HG03520 (cell line): ENCODE data around the gene ST6GAL1.

Experiments
- ATAC-seq: cut with Tn5 transposase; IDR thresholded peaks from one replicate; pipeline ENCODE4 v1.9.1; 2021; ENCODE audit warnings: mild to moderate bottlenecking, moderate library complexity; ENCODE audit not compliant: unreplicated experiment

Gene ST6GAL1

DNA sequence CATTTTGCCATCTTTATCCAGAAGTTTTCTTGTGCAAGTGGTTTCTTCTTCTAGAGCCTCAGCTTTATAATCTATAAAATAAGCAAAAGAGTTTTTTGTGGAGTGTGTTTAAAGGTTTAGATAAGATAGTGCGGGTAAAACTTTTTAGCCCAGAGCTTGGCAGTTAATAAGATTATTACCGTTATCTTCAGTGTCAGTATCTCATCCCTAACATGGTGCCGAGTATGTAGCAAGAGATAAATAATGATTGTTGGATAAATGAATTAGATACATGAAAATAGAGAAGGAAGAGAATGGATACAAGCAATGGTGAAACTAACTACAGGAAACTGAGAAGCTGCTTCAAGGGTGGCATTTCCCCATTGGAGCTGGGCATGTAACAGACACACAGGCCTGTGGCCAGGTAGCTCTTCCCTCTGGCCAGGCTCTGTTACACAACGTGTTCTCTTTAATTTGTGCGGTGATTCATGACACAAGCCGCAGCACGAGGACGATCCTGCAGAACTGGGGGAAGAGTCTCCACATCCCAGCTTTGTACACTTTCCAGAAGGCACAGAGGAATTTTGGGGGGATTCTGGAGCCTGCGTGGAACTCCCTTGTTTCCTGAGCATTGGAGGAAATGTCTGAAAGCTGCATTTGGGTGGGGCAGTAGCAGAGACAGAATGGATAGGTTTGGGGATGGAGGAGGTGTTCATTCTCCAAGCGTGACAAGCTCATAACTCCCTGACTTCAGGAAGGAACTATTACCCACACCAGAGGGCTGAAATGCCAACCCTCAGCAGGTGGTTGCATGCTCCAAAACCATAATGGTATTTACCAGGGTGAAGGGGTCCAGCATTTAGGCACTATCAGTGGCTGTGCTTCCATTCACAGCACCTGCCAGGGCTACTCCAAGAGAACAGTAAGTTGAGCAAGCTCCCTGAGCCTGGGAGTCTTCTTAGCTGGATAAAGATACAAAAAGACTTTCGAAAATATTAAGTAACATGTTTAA, 14.2 kb upstream of the ST6GAL1 start:
- ATAC-seq = no peak

DNA sequence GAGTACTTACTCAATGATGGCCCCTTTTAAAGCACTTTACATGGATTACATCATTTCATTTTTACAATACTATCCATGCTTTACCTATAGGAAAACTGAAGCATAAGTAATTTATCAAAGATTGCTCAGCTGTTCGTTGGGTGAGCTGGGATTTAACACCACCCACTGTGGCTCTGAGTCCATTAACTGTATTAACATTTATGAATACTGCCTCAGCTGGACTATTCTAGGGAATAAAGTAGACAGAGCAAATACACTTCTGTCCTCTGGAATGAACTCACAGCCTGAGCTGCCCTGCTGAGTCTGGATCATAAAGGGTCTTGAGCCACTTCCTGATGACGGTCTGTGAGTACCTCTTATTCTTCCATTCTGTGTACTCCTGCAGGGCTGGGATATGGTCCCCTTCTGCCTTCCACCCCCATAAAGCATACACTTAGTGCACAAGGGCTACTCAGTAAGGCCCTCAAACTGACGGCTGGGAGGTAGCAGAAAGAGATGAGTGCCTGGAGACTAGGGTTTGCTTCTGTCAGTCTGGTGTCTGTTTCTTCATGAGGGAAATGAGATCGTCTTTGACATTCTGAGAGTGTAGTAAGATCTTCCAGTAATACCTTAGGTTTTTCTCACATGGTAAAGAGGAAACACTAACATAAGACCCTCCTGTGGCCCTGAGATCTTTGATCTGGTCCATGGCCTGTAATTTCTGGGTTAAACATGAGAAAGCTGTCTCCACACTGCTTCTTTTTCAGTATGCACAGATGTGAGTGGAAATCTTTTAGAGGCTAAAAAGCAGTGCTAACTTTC, 12.6 kb upstream of the ST6GAL1 start:
- no peak for ATAC-seq

DNA sequence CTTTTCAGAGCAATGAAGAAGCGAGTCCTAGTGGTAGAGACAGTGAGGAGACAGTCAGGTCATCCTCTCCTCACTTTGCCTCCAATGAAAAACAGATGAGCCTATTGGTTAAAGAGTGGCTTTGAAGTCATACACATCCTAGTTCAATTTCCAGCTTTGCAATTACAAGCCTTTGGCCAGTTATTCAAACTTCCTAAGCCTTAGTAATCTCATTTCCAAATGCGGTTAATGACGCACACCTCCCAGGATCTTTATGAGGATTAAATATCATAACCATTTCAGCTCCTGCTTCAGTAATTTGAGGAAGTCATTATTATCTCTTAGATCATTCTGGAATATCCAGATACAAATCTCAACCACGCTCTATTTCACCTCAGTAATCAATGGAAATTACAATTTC, 10.0 kb upstream of the ST6GAL1 start:
- ATAC-seq = no peak

DNA sequence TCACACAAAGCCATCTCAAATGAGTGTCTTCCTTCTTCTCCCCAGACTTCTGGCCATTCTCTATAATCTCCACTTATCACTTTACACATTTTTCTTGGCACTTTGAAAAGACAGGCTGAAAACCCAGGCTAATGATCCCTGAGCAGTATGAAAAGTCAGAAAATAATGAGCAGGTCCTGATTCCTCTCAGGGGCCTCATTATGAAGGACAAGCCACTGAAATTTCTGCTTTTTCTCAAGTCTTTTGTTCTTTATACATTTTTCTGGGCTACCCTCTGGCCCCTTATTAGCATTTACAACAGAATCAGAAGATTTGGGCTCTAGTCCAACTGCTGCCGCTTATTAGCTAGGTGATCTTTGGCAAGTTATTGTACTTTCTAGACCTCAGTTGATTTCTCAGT, 9.5 kb upstream of the ST6GAL1 start:
- ATAC-seq = no peak

DNA sequence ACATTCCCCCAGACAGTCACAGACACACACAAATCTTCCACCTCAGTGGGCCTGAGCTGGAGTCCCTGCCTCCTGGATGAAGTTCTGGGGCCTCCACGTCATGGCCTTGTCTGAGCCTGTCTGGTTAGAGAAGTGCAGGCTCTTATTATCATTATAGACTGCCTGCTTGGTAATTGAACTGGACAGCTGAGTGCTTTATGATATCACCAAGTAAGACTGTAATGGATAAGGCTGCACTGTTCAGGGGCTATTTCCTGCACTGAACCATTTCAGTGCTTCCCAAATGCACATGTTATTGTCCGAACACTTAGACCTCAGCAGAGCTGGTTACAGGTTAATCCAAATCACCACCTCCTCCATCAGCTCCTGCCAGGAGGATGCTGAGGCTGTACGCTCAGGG, 8.7 kb upstream of the ST6GAL1 start:
- ATAC-seq = no peak

DNA sequence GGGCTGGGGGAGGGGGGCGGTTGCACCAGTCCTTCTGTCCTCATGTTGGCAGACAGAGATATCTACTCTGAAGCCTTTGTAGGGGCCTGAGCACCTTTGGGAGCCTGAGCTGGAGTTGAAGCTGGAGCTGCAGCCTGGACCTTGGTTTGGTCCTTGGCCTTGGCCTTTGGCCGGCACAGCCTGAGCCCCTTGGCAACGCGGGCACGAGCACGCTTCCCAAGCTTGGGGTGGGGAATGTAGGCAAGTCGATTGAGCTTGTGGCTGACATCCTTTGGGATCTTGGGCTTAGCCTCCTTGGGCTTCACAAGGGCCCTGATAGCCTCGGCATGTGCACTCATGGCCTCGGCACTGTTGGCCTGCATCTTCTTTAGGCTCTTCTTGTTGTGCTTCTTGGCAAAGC, 8.1 kb upstream of the ST6GAL1 start:
- no peak for ATAC-seq

DNA sequence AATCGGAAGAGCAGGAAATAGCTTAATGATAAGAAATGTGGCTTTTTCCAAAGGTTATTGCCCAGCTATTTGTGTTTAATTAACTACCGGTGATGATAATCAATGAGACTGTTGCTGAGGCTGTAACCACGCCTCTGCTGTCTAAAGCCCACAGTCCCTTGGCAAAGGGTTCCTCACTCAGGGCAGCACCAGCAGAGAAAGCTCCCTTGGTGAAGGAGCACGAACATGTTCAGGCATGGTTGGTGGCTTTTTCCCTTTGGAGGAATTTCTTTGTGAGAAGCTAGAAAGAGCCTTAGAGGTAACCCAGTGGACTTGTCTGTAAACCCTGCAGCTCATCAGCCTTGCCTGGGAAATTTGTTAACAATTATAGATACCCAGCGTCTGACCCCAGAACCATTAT, 7.5 kb upstream of the ST6GAL1 start:
- no peak for ATAC-seq

DNA sequence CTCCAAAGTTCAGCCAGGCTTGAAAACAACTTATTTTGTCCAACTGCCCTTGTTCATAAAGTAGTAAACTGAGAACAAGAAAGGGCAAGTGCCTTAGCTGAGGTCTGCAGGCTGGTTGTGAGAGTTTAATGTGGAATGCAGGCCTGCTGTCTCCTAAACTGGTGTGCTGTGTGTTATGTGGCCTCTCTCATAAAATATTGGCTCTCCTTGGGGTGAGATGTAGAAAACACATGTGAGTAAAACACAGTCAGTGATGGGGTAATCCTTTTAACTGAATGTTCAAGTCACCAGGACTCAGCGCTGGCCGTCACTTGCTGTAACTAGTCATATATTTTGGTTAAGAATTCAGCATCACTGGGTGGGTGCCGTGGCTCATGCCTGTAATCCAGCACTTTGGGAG, 7.1 kb upstream of the ST6GAL1 start:
- ATAC-seq = no peak

DNA sequence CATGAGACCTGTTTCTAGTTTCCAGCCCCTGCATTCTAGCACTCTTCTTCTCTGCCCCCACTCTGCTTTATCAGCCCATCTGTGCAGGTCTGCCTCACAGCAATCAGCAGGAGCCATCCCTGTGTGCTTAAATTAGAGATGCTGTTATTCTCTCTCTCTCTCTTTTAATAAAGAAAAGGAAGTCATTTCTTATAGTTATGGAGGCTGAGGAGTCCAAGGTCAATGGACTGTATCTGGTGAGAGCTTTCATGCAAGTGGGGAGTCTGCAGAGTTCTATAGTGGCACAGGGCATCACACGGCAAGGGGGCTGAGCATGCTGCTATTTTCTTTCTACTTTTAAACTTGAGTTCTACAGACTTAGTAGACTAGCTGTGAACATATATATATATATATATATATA, 4.5 kb upstream of the ST6GAL1 start:
- no peak for ATAC-seq

DNA sequence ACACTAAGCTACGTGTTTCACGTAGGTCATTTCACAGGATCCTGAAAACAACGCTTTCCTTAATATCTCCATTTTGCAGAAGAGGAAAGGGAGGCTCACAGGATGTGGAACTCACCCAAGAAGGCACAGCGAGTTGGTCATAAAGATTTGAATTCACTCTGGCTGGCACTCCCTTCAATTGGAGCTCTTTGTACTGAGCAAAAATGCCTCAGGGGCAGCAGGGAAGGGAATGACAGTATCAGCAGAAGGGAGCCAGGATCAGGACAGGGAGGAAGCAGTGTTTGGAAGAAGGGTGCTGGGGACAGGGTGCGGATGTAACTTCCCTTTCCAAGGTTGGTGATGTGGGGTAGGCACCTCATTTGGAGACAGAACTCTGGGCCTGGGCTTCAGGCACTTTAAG, 1.1 kb upstream of the ST6GAL1 start:
- ATAC-seq = no peak

DNA sequence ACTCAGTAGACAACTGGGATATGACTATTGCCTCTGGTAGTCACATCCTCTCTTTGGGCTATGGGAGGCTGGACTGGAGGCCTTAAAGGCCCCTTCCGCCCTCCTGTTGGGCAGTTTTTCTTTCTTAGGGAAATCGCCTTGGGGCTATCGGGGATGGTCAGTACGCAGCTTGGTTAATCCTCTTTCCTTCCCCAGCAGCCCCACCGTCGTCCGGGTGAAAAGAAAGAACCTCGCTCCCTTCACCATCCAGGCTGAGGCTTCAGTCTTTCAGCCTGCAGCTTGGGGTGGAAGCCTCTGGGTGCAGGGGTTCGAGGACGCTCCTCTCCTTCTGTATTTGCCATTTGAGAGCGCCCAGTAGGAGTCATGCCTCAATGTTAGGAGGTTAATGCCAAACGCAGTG, 641 bp upstream of the ST6GAL1 start:
- no peak for ATAC-seq

DNA sequence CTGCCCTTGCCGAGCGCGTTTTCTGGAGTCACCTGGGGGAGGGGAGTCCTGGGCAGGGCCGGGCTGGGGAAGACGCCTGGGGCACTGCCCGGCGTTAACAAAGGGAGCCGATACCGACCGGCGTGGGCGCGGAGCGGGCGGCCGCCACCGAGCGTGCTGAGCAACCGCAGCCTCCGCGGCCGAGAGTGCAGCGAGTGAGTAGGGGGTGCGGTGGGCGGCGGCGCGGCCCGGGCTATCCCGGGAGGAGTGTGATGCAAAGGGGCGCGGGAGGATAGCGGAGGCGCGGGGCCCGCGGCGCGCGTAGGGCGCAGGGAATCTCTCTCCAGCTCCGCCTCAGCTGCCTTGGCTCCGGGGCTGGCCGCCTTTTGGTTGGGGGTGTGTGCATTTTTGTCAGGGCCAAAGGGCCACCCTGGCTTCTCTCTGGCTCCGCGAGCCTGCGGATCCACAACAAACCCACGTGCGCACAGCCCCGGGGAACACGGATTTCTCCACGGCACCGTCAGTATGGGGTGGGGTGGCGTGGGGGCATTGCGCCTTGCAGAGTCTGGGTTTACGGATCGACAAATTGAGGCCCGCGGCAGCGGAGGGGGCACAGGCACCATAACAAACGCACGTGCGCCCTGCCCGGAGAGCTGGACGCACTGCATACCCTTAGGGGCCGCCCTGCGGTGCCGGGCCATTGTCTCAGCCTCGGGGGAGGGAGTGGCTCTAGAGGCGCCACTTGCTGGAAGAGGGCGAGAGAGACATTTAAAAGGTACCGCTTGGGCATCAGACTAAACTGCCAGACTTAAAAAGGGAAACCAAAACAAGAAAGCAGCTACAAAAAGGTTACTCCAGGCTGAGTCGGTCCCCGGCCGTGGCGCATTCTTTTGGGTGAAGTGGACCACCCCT, 560 bp downstream of the ST6GAL1 start:
- peak; percentile 77 for ATAC-seq

DNA sequence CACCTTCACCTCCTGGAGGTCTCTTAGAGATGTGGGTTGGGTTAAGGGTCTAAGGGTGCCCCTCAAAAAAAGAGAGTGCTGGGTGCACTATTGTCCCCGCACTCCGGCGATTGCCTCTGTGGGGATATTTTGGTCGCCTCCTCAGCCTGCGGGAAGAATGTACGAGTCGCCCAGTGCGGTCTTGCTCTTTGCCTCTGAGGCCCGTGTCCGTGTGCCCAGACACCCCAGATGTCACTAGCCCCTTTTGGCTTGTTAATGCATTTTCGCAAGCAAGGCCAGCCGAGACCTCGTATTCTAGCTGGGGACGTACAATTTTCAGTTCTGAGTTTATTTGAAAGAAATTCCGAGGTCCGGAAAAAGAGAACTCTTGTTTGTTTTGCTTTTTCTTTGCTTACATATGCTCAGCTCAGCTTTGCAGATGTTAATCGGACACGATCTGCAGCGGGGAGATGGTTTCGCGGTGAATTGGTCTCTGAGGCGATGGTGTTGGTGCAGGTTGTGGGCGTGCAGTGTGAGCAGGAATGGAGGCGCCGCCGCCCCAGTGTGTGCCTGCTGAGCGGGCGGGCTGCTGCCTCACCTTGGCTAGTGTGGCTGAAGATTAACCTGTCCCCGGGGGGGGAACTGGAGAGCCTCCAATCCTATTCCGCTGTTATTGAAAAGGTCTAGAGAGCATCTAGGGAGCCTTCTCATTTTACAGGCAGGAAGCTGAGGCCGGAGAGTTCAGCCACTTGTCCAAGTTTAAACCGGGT, 1.4 kb downstream of the ST6GAL1 start:
- peak; percentile 29 for ATAC-seq

DNA sequence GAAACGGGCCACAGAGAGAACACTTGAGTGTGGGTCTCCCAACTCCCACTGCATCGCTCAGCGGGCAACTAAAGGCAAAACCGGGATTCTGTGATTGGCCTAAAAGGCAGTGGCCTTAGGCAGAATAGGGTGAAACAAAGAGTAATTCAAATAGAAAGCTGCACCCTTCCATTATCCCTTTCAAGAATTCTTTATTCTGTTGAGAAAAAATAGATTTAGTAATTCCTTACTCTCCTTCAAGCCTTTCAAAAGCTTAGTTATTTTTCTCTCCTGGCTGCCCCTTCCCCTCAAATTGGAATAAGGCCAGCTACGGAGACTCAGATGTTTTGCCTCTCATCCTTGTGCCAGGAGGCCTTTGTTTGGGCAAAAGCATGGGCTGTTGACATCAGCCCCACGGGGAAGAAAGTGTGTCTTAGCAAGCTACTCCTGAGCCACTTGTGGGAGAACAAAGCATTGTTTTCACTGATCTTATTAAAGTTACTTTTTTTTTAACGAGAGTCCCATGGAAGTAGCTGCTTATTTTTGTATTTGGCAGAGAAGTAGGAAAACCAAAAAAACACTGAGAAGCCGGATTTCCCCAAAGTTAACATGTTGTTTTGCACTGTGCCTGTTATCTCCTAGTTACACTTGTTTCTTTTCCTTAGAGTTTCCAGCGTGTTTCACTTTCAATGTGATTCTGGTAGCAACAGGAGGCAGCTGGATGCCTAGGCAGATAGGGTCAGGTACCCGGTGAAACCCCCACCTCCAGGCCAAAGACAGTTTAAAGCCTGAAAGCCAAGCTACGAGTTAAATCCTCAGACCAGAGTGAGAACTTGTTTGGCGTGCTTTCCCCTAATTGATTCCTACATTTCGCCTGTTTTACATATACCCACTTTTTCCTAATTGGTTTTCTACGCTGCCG, 2.2 kb downstream of the ST6GAL1 start:
- ATAC-seq = no peak

DNA sequence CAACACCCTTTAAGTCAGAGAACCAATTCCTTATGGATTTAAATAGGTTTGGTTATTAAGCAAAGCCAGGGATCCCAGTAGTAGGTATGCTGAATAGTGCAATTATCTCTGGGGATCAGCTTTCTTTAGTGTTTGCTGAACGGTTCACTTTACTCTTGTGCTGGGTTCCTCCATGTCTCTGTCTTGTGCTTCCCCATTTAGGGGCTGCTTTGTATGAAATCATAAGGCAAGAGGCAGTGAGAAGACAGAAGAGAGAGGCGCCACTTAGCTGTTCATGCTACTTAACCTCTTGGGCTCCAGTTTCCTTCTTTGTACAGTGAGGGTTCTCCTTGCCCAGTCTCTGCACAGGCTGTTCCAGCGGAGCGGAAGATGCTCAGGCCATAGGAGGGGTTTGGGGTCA, 3.5 kb downstream of the ST6GAL1 start:
- ATAC-seq = no peak

DNA sequence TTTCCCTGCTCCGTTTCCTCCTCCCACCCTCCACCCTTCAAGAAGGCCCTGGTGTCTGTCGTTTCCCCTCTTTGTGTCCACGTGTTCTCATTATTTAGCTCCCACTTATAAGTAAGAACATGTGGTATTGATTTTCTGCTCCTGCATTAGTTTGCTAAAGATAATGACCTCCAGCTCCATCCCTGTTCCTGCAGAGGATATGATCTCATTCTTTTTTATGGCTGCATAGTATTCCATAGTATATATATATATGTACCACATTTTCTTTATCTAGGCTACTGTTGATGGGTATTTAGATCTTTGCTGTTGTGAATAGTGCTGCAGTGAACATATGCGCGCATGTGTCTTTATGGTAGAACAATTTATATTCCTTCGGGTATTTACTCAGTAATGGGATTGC, 4.8 kb downstream of the ST6GAL1 start:
- no peak for ATAC-seq

DNA sequence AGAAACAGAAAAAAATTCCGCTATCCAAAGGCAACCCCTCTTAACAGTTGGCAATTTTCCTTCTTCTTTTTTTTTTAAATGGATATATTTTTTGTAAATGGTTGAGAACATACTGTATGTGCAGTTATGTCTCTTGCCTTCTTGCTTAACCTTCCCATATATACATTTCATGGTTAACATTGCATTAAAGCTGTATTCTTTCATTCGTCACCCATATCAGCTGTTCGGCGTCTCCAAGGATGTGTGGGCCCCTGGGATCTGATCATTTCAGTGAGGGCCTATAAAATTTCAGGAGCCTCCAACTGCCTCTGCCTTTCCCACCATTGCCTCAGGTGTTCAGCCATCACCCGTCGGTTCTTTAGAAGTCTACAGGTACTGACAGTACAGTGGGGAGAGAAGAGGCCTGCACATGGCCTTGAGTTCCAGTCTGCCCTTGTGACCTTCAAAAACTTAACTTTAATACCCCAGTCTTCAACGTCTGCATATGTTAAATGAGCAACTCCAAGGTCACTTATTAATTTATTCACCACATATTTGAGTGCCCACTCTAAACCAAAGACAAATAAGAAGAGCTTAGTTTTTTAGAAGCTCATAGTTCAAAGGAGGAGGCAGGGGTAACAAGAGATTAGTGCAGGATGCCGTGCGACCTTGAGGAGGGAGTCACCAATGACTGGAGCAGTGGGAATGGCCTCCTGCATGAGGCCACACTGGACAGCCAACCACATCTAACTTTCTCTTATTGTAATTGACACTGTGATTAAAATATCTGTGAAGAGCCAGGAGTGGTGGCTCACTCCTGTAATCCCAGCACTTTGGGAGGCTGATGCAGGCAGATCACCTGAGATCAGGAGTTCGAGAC, 6.9 kb downstream of the ST6GAL1 start:
- ATAC-seq = no peak

DNA sequence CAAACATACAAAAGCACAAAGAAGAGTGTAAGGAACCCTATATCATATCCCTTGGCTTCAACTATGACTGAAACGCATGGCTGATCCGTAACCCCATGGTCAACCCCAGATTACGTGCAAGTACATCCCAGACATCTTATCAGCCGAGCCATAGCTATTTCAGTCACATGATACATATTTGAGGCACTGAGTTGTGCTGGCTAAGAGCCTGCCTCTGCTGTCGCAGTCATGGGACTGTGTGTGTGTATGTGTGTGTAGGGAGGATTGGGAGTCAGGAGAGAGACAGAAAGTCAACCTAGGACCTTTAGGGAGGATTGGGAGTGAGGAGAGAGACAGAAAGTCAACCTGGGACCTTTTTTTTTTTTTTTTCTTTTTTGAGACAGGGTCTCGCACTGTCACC, 8.4 kb downstream of the ST6GAL1 start:
- ATAC-seq = no peak
